GM12878 (cell line): Measurements from ENCODE around the gene JPT1. TPM values are rescaled to one million over a fixed set of nuclear protein-coding genes. Genes with fewer than 3 reads are reported as not detected.

Source experiments
- ATAC-seq: fragments of 200-7000 bp; cut with Tn5 transposase; 3 replicates; pipeline ENCODE4 v1.9.1; 2020; ENCODE audit warnings: mild to moderate bottlenecking, moderate library complexity
- BruUV-seq: library from RNA; stranded (reverse); fragments of 400-500 nt; replicated peaks from 2 replicates; lab custom pipeline; 2021; lab: Mats Ljungman, UMichigan
- CTCF ChIA-PET: fragments of 300-600 bp; sonication (Branson Sonifier 250); formaldehyde crosslinking; extraction: SDS; loops from one replicate; lab custom pipeline; 2021; ENCODE audit warnings: inconsistent platforms; lab: Yijun Ruan, JAX
- POLR2A ChIA-PET: fragments of 350-600 bp; formaldehyde crosslinking; extraction: SDS; loops from one replicate; lab custom pipeline; 2021; ENCODE audit warnings: inconsistent platforms; lab: Charles Lee
- RAD21 ChIA-PET: fragments of 300-600 bp; sonication (Branson Sonifier 250); formaldehyde crosslinking; loops from one replicate; lab custom pipeline; 2023; ENCODE audit warnings: antibody characterized with exemption; ENCODE audit not compliant: unreplicated experiment; lab: Charles Lee
- SMC1A ChIA-PET: fragments of 300-600 bp; sonication (Branson Sonifier 250); formaldehyde crosslinking; loops from one replicate; lab custom pipeline; 2023; ENCODE audit not compliant: unreplicated experiment, uncharacterized antibody; lab: Charles Lee
- DNase-seq: peaks from one replicate; pipeline ENCODE4 v3.0.0-alpha.2; 2011; ENCODE audit warnings: low read depth, low spot score
- FAIRE-seq: peaks from 3 replicates; lab custom pipeline; 2011; peaks lifted over from hg19 to GRCh38; lab: Jason Lieb, UNC
- H2AFZ ChIP-seq: 2 replicates; pipeline ENCODE4 v1.6.0; 2011; ENCODE audit warnings: low read depth, low read length, control low read depth; ENCODE audit not compliant: control insufficient read depth
- H3K27ac ChIP-seq: 2 replicates; pipeline ENCODE4 v1.5.1; 2011; ENCODE audit warnings: control low read depth; ENCODE audit not compliant: control insufficient read depth, insufficient read depth
- H3K27me3 ChIP-seq, 2 experiments: replicated peaks in 1 of 2; 2 replicates each; pipeline versions ENCODE4 v1.6.0 to v1.6.1; 2011; ENCODE audit warnings: low read length in 1 of 2; ENCODE audit not compliant: control insufficient read depth in 2 of 2, insufficient read depth in 2 of 2
- H3K36me3 ChIP-seq, 2 experiments: 2 replicates each; pipeline ENCODE4 v1.5.1; 2011; ENCODE audit warnings: low read length in 1 of 2; ENCODE audit not compliant: control insufficient read depth in 2 of 2, insufficient read depth in 2 of 2
- H3K4me1 ChIP-seq: 2 replicates; pipeline ENCODE4 v1.6.1; 2011; ENCODE audit warnings: mild to moderate bottlenecking, low read length, moderate library complexity, mixed read lengths; ENCODE audit not compliant: control insufficient read depth, insufficient read depth
- H3K4me2 ChIP-seq: 2 replicates; pipeline ENCODE4 v1.6.0; 2011; ENCODE audit warnings: control low read depth; ENCODE audit not compliant: control insufficient read depth, insufficient read depth
- H3K4me3 ChIP-seq: fragments of 200-600 bp; sonication (generic); 2 replicates; pipeline ENCODE4 v1.5.1; 2016
- H3K79me2 ChIP-seq: 2 replicates; pipeline ENCODE4 v1.6.0; 2011; ENCODE audit warnings: low read length; ENCODE audit not compliant: control insufficient read depth, insufficient read depth
- H3K9ac ChIP-seq: 2 replicates; pipeline ENCODE4 v1.8.0; 2011; ENCODE audit warnings: low read length, control low read depth, mixed read lengths; ENCODE audit not compliant: control insufficient read depth, insufficient read depth
- H3K9me3 ChIP-seq: replicated peaks from 3 replicates; pipeline ENCODE4 v1.5.1; 2011; ENCODE audit warnings: mild to moderate bottlenecking, low read length; ENCODE audit not compliant: control insufficient read depth, insufficient read depth
- H4K20me1 ChIP-seq: 2 replicates; pipeline ENCODE4 v1.6.0; 2011; ENCODE audit not compliant: control insufficient read depth, insufficient read depth
- BHLHE40 ChIP-seq, 2 experiments: fragments of 450-650 bp in 1 of 2; IDR thresholded peaks; 2 replicates each; pipeline ENCODE4 v1.6.1; 2011 to 2017; ENCODE audit warnings: low read depth in 2 of 2, borderline replicate concordance in 1 of 2, improper control_type of control experiment in 1 of 2, low read length in 1 of 2, mild to moderate bottlenecking in 1 of 2
- CHD1 ChIP-seq: IDR thresholded peaks from 2 replicates; pipeline ENCODE4 v1.6.1; 2012; ENCODE audit warnings: low read depth, low read length, improper control_type of control experiment
- EP300 ChIP-seq, 2 experiments: fragments of 150-350 bp in 1 of 2; IDR thresholded peaks; 2 replicates each; pipeline ENCODE4 v1.6.1; 2011 to 2012; ENCODE audit warnings: low read depth in 2 of 2, low read length in 2 of 2, borderline replicate concordance in 1 of 2, improper control_type of control experiment in 1 of 2, inconsistent platforms in 1 of 2; ENCODE audit not compliant: control insufficient read depth in 1 of 2
- HCFC1 ChIP-seq: fragments of 150-350 bp; IDR thresholded peaks from 2 replicates; pipeline ENCODE4 v1.6.1; 2014; ENCODE audit warnings: low read length
- JUNB ChIP-seq: IDR thresholded peaks from 2 replicates; pipeline ENCODE4 v1.6.1; 2016; ENCODE audit warnings: antibody characterized with exemption, mild to moderate bottlenecking
- KLF5 ChIP-seq: fragments of 450-650 bp; IDR thresholded peaks from 2 replicates; pipeline ENCODE4 v1.6.1; 2014; ENCODE audit warnings: mild to moderate bottlenecking; ENCODE audit not compliant: partially characterized antibody
- POLR2AphosphoS5 ChIP-seq: IDR thresholded peaks from 2 replicates; pipeline ENCODE4 v1.6.1; 2011; ENCODE audit warnings: mild to moderate bottlenecking, low read length, inconsistent platforms
- POU2F2 ChIP-seq: IDR thresholded peaks from 3 replicates; pipeline ENCODE4 v1.6.1; 2011; ENCODE audit warnings: low read depth, mild to moderate bottlenecking, low read length, borderline replicate concordance
- ZNF217 ChIP-seq: fragments of 450-650 bp; IDR thresholded peaks from 2 replicates; pipeline ENCODE4 v1.6.1; 2017; ENCODE audit warnings: antibody characterized with exemption, mild to moderate bottlenecking
- WGBS: methylation state at CpG from one replicate; pipeline ENCODE4 v1.1.6; 2016; ENCODE audit warnings: low lambda C conversion rate; ENCODE audit not compliant: insufficient replicate concordance, insufficient coverage; ENCODE audit errors: missing lambda C conversion rate; 5-methylcytosine and 5-hydroxymethylcytosine counted together
- in situ Hi-C: fragments of 300-500 bp; cut with MboI; formaldehyde crosslinking; loops from 9 replicates; pipeline ENCODE4 v1.14.3; 2018; ENCODE audit warnings: mixed read lengths
- intact Hi-C: fragments of 100-400 bp; cut with micrococcal nuclease; formaldehyde crosslinking; loops from one replicate; pipeline ENCODE4 v1.14.2; 2022; ENCODE audit not compliant: unreplicated experiment
- polyA plus RNA-seq, 11 experiments: library from polyadenylated mRNA; depleted of rRNA in 4 of 11; unstranded in 6 of 11; stranded (reverse) in 5 of 11; fragments of >200 nt; fragmentation: Nextera tagmentation in 4 of 11; fragmentation: Illumina TruSeq in 1 of 11; extraction: Ambion mirVana in 4 of 11; extraction: Trizol in 1 of 11; gene quantifications; 1 replicate in 1 of 11; 2 replicates in 10 of 11; pipeline versions ENCODE4 v1.2.1 to v1.2.3, GENCODE V29; 2011 to 2016; ENCODE audit warnings: inconsistent platforms in 2 of 11, missing spikeins in 2 of 11, low read depth in 1 of 11
- total RNA-seq, 4 experiments: library from RNA; depleted of rRNA in 3 of 4; stranded (reverse); fragments of >200 nt in 3 of 4; fragmentation: Illumina TruSeq in 1 of 4; extraction: Trizol in 1 of 4; gene quantifications; 2 replicates each; pipeline versions ENCODE4 v1.2.1 to v1.2.3, GENCODE V29; 2013 to 2021
- TF ChIP-seq, protein P1 (sequence below): fragments of 150-350 bp; IDR thresholded peaks from 2 replicates; pipeline ENCODE4 v1.6.1; 2016; ENCODE audit warnings: low read depth, low read length
- TF ChIP-seq, protein P2 (sequence below): fragments of 450-650 bp; IDR thresholded peaks from 2 replicates; pipeline ENCODE4 v1.6.1; 2017; ENCODE audit warnings: mild to moderate bottlenecking, moderate library complexity
- TF ChIP-seq, protein P3 (sequence below): fragments of 450-650 bp; IDR thresholded peaks from 2 replicates; pipeline ENCODE4 v1.6.1; 2017; ENCODE audit warnings: borderline replicate concordance

JPT1 gene
- total and polyA plus RNA-seq, 10 of the 15 experiments (the other 5 are each of a cell fraction or from before 2014, with no cell fraction given): 79.7 to 651 (median 323) TPM

DNA sequence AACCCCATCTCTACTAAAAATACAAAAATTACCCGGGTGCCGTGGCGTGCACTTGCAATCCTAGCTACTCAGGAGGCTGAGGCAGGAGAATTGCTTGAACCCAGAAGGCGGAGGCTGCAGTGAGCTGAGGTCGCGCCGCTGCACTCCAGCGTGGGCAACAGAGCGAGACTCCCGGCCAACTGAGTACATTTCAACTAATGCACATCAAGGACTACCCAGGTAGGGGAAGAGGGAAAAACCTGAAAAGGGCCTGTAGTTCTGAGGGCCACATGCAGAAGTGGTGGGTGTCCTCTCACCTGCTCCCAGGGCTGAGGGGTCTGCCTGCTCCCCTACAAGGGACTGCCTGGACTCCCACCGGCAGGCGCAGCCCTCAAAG lies 67.1 kb downstream of the JPT1 start (continued):
- TF ChIP-seq, protein P1, sequence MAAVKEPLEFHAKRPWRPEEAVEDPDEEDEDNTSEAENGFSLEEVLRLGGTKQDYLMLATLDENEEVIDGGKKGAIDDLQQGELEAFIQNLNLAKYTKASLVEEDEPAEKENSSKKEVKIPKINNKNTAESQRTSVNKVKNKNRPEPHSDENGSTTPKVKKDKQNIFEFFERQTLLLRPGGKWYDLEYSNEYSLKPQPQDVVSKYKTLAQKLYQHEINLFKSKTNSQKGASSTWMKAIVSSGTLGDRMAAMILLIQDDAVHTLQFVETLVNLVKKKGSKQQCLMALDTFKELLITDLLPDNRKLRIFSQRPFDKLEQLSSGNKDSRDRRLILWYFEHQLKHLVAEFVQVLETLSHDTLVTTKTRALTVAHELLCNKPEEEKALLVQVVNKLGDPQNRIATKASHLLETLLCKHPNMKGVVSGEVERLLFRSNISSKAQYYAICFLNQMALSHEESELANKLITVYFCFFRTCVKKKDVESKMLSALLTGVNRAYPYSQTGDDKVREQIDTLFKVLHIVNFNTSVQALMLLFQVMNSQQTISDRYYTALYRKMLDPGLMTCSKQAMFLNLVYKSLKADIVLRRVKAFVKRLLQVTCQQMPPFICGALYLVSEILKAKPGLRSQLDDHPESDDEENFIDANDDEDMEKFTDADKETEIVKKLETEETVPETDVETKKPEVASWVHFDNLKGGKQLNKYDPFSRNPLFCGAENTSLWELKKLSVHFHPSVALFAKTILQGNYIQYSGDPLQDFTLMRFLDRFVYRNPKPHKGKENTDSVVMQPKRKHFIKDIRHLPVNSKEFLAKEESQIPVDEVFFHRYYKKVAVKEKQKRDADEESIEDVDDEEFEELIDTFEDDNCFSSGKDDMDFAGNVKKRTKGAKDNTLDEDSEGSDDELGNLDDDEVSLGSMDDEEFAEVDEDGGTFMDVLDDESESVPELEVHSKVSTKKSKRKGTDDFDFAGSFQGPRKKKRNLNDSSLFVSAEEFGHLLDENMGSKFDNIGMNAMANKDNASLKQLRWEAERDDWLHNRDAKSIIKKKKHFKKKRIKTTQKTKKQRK: no peak

DNA sequence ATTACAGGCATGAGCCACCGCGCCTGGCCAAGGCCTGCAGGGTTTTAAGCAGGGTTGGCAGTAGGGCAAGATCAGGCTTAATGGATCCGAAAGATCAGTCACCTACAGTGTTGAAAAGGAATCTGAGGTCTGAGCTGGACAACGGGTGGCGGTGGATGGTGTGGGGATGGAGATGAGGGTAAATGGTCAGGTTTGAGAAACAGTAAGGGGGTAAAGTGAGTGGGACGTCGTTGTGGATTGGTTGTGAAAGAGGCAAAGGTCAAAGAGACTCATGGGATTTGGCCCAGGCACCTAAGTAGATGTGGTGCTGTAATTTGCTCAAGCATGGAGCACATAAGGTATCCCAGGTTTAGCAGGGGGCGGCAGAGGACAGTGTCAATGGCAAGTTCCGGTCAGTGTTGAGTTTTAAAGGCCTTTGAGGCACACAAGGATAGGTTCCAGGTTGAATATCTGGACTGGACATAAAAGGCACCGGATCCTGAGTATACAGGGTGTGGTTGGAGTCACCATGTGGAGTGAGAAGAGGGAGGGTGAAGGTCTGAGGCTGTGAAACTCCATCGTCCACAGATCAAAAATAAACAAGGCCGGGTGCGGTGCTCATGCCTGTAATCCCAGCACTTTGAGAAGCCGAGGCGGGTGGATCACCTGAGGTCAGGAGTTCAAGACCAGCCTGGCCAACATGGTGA lies 67.7 kb downstream of the JPT1 start:
- no peak for DNase-seq
- Histone ChIP-seq H2AFZ (no peak overlapping the region), H3K4me1 (peaks cover 13% of the 10 kb centered on the region), H4K20me1 (no peaks in the 10 kb centered on the region), H3K27me3 (no peaks in the 10 kb centered on the region), H3K36me3 (no peaks in the 10 kb centered on the region), H3K27ac (no peak overlapping the region), H3K79me2 (no peaks in the 10 kb centered on the region), H3K4me3 (no peak overlapping the region), H3K9me3 (no peaks in the 10 kb centered on the region), H3K9ac (no peak overlapping the region; the same call in 1 of the 2 replicates), H3K4me2 (no peak overlapping the region; the same call in 1 of the 2 replicates)
- ChIA-PET CTCF (interaction anchor here (0.6 to 3.1 kb wide), 4 partner anchors 14 to 697 kb away, joined by 3 to 12 read pairs (median 4); no protein-coding TSS in a partner anchor), RAD21 (interaction anchor here (1.7 kb wide), 1 partner anchor 8 kb away, joined by 9 read pairs; no protein-coding TSS in a partner anchor), POLR2A (interaction anchor here (3.1 kb wide), 1 partner anchor 9 kb away, joined by 15 read pairs; no protein-coding TSS in a partner anchor), SMC1A (interaction anchor here (0.9 kb wide), 1 partner anchor 75 kb away, joined by 3 read pairs; no protein-coding TSS in a partner anchor)
- peak; percentile 31 for FAIRE-seq
- no peak for ATAC-seq
- in situ Hi-C loops (no loop called here), intact Hi-C loops (no loop called here)
- 84% methylated on average over 15 of the region's 15 CpGs for WGBS
- no TSS peak for BruUV-seq
- TF ChIP-seq HCFC1: no peak
- TF ChIP-seq CHD1: no peak
- TF ChIP-seq, protein P2, sequence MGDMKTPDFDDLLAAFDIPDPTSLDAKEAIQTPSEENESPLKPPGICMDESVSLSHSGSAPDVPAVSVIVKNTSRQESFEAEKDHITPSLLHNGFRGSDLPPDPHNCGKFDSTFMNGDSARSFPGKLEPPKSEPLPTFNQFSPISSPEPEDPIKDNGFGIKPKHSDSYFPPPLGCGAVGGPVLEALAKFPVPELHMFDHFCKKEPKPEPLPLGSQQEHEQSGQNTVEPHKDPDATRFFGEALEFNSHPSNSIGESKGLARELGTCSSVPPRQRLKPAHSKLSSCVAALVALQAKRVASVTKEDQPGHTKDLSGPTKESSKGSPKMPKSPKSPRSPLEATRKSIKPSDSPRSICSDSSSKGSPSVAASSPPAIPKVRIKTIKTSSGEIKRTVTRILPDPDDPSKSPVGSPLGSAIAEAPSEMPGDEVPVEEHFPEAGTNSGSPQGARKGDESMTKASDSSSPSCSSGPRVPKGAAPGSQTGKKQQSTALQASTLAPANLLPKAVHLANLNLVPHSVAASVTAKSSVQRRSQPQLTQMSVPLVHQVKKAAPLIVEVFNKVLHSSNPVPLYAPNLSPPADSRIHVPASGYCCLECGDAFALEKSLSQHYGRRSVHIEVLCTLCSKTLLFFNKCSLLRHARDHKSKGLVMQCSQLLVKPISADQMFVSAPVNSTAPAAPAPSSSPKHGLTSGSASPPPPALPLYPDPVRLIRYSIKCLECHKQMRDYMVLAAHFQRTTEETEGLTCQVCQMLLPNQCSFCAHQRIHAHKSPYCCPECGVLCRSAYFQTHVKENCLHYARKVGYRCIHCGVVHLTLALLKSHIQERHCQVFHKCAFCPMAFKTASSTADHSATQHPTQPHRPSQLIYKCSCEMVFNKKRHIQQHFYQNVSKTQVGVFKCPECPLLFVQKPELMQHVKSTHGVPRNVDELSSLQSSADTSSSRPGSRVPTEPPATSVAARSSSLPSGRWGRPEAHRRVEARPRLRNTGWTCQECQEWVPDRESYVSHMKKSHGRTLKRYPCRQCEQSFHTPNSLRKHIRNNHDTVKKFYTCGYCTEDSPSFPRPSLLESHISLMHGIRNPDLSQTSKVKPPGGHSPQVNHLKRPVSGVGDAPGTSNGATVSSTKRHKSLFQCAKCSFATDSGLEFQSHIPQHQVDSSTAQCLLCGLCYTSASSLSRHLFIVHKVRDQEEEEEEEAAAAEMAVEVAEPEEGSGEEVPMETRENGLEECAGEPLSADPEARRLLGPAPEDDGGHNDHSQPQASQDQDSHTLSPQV: no peak
- no peak for TF ChIP-seq KLF5
- TF ChIP-seq POLR2AphosphoS5: no peak
- TF ChIP-seq, protein P3, sequence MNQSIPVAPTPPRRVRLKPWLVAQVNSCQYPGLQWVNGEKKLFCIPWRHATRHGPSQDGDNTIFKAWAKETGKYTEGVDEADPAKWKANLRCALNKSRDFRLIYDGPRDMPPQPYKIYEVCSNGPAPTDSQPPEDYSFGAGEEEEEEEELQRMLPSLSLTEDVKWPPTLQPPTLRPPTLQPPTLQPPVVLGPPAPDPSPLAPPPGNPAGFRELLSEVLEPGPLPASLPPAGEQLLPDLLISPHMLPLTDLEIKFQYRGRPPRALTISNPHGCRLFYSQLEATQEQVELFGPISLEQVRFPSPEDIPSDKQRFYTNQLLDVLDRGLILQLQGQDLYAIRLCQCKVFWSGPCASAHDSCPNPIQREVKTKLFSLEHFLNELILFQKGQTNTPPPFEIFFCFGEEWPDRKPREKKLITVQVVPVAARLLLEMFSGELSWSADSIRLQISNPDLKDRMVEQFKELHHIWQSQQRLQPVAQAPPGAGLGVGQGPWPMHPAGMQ: no peak
- TF ChIP-seq BHLHE40 (IDR thresholded peaks at IDR 0.05; ENCODE audit: borderline replicate concordance in 1 of 2, low read depth in 2 of 2, low read length in 1 of 2): no peak
- no peak for TF ChIP-seq POU2F2
- no peak for TF ChIP-seq JUNB
- no peak for TF ChIP-seq EP300 (IDR thresholded peaks at IDR 0.05; ENCODE audit: borderline replicate concordance in 1 of 2, control insufficient read depth in 1 of 2, low read depth in 2 of 2, low read length in 2 of 2)
- no peak for TF ChIP-seq ZNF217
